AG09319 (cell line): ENCODE measurements around the gene APOH.
A peak's percentile ranks its signal among the peaks of the same experiment; 100 is the strongest.

Experiments used
- DNase-seq: peaks from one replicate; pipeline ENCODE4 v3.0.0-alpha.2; 2010; ENCODE audit warnings: low read depth; ENCODE audit errors: extremely low read depth
- TF ChIP-seq, protein P1 (sequence below): IDR thresholded peaks from 2 replicates; pipeline ENCODE4 v1.5.1; 2011; ENCODE audit warnings: low read depth, mild to moderate bottlenecking, inconsistent platforms, low read length, moderate library complexity

The APOH gene

DNA sequence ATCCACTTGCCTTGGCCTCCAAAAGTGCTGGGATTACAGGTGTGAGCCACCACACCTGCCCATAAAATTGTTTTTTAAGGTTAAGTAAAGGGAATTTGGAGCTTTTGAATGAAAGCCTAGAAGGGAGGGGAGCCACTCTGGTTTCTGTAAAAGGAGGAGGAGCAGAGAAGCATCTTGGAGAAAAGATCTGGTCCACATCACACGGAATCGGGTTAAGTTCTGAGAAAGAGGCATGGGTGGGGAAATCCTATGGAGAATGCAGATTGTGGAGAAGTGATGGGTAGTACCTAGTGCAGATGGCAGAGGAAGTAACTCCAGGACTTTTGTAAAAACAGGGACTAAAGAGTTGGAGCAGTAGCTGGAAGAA, 19.0 kb downstream of the APOH start:
- no peak for DNase-seq
- TF ChIP-seq, protein P1, sequence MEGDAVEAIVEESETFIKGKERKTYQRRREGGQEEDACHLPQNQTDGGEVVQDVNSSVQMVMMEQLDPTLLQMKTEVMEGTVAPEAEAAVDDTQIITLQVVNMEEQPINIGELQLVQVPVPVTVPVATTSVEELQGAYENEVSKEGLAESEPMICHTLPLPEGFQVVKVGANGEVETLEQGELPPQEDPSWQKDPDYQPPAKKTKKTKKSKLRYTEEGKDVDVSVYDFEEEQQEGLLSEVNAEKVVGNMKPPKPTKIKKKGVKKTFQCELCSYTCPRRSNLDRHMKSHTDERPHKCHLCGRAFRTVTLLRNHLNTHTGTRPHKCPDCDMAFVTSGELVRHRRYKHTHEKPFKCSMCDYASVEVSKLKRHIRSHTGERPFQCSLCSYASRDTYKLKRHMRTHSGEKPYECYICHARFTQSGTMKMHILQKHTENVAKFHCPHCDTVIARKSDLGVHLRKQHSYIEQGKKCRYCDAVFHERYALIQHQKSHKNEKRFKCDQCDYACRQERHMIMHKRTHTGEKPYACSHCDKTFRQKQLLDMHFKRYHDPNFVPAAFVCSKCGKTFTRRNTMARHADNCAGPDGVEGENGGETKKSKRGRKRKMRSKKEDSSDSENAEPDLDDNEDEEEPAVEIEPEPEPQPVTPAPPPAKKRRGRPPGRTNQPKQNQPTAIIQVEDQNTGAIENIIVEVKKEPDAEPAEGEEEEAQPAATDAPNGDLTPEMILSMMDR = no peak

DNA sequence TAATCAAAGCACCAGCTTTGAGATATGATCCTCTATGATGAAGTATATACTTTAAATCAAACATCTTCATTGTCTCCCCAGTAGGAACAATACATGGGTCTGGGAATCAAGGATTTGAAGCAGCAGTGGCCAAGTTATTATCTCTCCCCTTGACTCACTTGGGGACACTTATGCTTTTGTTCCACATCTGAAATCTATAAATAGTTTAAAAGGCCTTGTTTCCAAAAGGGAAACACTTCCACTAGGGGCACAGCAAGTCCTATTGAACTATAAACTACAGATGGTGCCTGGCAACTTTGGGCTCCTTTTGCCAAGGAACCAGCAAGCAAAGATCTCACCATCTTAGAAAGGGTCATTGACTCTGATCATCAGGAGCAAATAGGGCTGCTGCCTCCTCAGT, 21.3 kb downstream of the APOH start:
- no peak for DNase-seq
- TF ChIP-seq, protein P1 = no peak

DNA sequence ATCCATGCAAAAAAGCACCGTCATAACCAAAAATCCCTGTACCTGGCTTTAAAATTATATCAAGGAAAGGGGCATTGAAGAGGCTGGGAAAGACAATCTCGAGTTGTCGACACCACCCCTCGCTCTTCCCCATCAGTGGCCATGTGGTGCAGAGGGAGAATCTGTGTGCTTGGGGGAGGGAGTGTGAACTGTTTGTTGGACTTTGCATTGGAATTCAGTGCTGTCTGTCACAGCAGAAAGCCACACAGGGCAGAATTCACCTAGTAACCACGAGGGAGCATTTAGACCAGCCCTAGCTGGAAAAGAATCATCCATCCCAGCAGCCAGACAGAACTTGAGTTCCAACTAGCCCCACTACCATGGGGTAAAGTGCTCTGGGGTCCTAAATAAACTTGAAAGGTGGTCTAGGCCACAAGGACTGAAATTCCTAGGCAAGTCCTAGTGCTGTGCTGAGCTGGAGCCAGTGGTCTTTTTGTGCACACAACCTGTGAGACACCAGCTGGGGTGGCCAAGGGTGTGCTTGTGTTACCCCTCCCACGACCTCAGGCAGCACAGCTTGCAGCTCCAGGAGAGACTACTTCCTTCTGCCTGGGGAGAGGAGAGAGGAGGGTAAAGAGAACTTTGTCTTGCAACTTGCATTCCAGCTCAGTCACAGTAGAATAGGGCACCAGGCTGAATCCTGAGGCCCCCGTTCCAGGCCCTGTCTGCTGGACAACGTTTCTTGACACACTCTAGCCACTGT, 25.8 kb downstream of the APOH start:
- no peak for DNase-seq
- TF ChIP-seq, protein P1 = no peak

DNA sequence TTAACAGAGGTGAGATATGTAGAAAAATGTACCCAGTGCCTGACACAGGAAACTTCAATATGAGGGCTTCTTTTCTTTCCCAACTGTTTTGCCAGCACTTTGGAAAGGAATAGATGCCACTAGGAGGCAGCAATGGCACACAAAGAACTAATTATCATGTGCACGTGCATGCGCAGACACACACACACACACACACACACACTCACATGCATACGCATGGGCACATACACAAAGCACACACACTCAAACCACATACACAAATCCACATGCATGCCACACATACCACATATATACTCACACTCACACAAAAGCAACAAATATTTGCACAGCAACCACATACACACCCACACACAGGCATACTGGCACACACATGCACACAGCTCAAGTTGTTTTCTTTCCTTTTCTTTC, 28.5 kb downstream of the APOH start:
- DNase-seq = peak; percentile 59

DNA sequence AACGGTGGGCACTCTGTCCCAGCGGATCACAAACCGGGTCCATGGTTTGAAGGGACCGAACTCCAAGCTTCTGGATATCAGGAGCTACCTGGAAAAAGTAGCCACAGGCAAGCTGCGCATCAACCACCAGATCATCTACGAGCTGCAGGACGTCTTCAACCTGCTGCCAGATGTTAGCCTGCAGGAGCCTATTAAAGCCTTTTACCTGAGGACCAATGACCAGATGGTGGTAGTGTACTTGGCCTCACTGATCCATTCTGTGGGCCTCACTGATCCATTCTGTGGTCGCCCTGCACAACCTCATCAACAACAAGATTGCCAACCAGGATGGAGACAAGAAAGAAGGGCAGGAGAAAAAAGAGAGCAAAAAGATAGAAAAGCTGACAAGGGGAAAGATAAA, 31.0 kb downstream of the APOH start:
- TF ChIP-seq, protein P1 = no peak
- DNase-seq = no peak

More for the DNA sequence above, 28.5 kb downstream of the APOH start:
- TF ChIP-seq, protein P1 = peak; percentile 76

DNA sequence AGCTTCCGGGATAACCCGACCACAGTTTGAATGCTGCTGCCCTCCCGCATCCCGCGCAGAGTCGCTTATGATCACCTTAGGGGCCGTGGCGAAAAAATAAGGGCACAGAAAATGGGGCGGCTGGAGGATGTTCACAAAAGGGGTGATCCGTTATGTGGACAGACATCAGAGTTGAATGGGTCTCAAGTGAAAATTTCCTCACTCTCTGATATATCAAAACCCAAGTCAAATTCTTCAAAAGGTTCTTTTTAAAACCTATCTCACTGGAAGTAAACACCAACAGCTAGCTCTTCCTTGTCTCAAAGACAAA, 36.9 kb downstream of the APOH start:
- DNase-seq = no peak
- TF ChIP-seq, protein P1 = no peak

DNA sequence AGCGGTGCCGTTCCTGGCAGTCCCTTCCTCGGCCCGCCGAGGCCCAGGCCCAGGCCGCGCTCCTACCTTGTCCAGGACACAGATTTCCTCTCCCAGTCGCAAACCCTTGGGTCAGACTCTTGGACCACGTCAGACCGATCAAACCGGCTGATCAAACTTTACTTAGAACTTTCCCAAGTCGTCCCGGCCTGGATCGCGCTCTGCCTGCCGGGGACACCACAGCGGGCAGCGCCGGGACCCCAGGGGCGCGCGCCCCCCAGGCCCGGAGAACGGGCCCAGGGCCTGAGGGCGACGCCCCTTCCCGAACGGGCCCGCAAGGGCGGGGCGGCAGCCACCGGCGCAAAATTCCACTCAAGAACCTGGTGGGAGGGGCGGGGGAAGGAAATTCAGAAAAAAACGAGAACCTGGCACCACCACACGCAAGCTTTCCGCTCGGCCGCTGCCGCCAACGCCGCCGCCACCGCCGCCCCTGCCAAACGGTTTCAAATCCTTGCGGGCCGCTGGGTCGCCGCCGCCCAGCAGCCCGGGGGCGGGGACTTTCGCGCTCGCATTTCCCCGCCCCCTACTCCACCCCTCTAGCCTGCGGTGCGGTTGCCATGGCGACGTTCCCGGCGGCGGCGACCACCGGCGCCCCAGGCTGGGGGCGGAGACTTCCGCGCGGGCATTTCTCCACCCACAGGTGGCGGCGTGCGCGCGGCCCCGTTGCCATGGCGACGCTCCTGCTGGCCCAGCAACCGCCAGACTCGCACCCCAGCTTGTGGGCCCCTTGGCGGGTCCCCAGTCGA, 37.4 kb downstream of the APOH start, which contains the start of gene CEP112:
Gene CEP112 (minus strand): TSS at position 541 of the 785 bp plus-strand sequence.
- DNase-seq = peak; percentile 16
- TF ChIP-seq, protein P1 = no peak
